Heart right ventricle (tissue), 16 donors: ENCODE measurements around the gene ZNF169. TPM values are rescaled to one million over a fixed set of nuclear protein-coding genes. Genes with fewer than 3 reads are reported as not detected.
A peak's percentile ranks its signal among the peaks of the same experiment; 100 is the strongest.

ENCODE experiments used
- ATAC-seq, 8 donors: fragments of 200-7000 bp; cut with Tn5 transposase; one replicate each; pipeline ENCODE4 v1.9.1; 2020; ENCODE audit warnings: mild to moderate bottlenecking in 8 of 8, moderate library complexity in 8 of 8, moderate number of reproducible peaks in 1 of 8
- DNase-seq, 2 donors: peaks; one replicate each; pipeline ENCODE4 v3.0.0-alpha.2; 2020
- H3K27ac ChIP-seq, 10 donors: fragments of 200-600 bp; sonication (generic) in 2 of 10; one replicate each; pipeline versions ENCODE4 v1.5.0 to v1.8.0; 2020 to 2022; ENCODE audit warnings: mild to moderate bottlenecking in 3 of 10
- H3K27me3 ChIP-seq, 7 donors: fragments of 200-600 bp; one replicate each; pipeline ENCODE4 v1.8.0; 2021 to 2022; ENCODE audit warnings: mild to moderate bottlenecking in 2 of 7
- H3K36me3 ChIP-seq, 9 donors: fragments of 200-600 bp; sonication (generic) in 1 of 9; one replicate each; pipeline versions ENCODE4 v1.5.0 to v1.8.0; 2020 to 2022; ENCODE audit warnings: mild to moderate bottlenecking in 2 of 9
- H3K4me1 ChIP-seq, 9 donors: fragments of 200-600 bp; sonication (generic) in 1 of 9; one replicate each; pipeline versions ENCODE4 v1.5.0 to v1.8.0; 2020 to 2022; ENCODE audit warnings: mild to moderate bottlenecking in 4 of 9
- H3K4me3 ChIP-seq, 10 donors: fragments of 200-600 bp; sonication (generic) in 2 of 10; one replicate each; pipeline versions ENCODE4 v1.5.0 to v1.8.0; 2020 to 2022; ENCODE audit warnings: mild to moderate bottlenecking in 7 of 10, moderate library complexity in 2 of 10
- H3K9me3 ChIP-seq, 11 donors: fragments of 200-600 bp in 10 of 11; sonication (generic) in 2 of 11; one replicate each; pipeline versions ENCODE4 v1.5.0 to v1.8.0; 2013 to 2022; ENCODE audit warnings: mild to moderate bottlenecking in 2 of 11, control low read depth in 1 of 11, moderate library complexity in 1 of 11
- WGBS, 2 donors: extraction: QIAGEN DNeasy Blood & Tissue Kit; methylation state at CpG; one replicate each; pipeline ENCODE4 v1.1.7; 2013; ENCODE audit warnings: inconsistent platforms in 1 of 2; 5-methylcytosine and 5-hydroxymethylcytosine counted together
- intact Hi-C, 10 donors: fragments of 100-400 bp; cut with DNase I; formaldehyde crosslinking; loops; one replicate each; pipeline versions ENCODE4 v1.11.1 to v1.14.2; 2022
- long read RNA-seq, 3 donors: library from polyadenylated mRNA; unstranded; transcript quantifications; one replicate each; pipeline ENCODE4 v2.0.0, GENCODE V29; 2020 to 2021
- polyA plus RNA-seq, 2 donors: library from polyadenylated mRNA; stranded (reverse); fragments of 200-250 nt; gene quantifications; one replicate each; pipeline ENCODE4 v1.2.3, GENCODE V29; 2013
- total RNA-seq, 10 donors: library from RNA; stranded (reverse); fragmentation: NEBNext Ultra II Directional in 3 of 10; extraction: Animal tissue kit (Norgen Biotek cat#: 25700) in 3 of 10; gene quantifications; one replicate each; pipeline versions ENCODE4 v1.2.1 to v1.2.4, GENCODE V29; 2021 to 2023
- TF ChIP-seq, protein P1 (sequence below), 9 donors: fragments of 200-600 bp; sonication (generic) in 2 of 9; IDR thresholded peaks; one replicate each; pipeline versions ENCODE4 v1.5.0 to v1.8.0; 2021 to 2022; ENCODE audit warnings: antibody characterized with exemption in 9 of 9, mild to moderate bottlenecking in 5 of 9, moderate library complexity in 1 of 9
- donor health status: Arrhythmogenic right ventricular cardiomyopathy.
- donor health status: ischemic (EF 13 %, LVEDD 7.1; RV severe dilation, severe dysfunction).
- donor health status: healthy with polysubstance abuse.
- donor health status: DM: no; HTN: yes; CAD: no.
- donor health status: DM: no; HTN: no; CAD: no.
- donor health status: ischemic (EF 25% LVEDD 6.9; RV normal size, moderate dysfunction).
- donor health status: ischemic (EF 25% LVEDD 5.7; RV mildly dilated, moderate dysfunction).
- donor health status: healthy.
- donor health status: DM: yes; HTN: yes; CAD: no.
- donor health status: Ischemic cardiomyopathy.
- donor health status: ischemic (EF 35%, LVEDD 5.7; RV mildly dilated, moderate dysfunction).
- donor health status: nonischemic (EF 11% LVEDD 7.7; RV severe dilation, severe dysfunction).
- donor health status: DM: yes; HTN: yes; CAD: no.
- donor health status: PGD.
- donor health status: ischemic (EF 29% LVEDD 5.4; RV normal size, mild dysfunction).
- donor health status: nonischemic (EF 23%, LVEDD 6.1; RV moderate dilation, normal function).

ZNF169 gene
- total RNA-seq (1 to 10 TPM; 1.3 to 3.1 (median 2.4) TPM), polyA plus RNA-seq (1 to 10 TPM; 1.1 to 3.1 TPM)
- long read RNA-seq, donor 1, partial matches to known transcripts: 2 of 5 reads
- long read RNA-seq, donor 1, other reads (novel, unspliced or antisense): 2 of 5 reads
- long read RNA-seq, donor 2, partial matches to known transcripts: 0 of 3 reads
- long read RNA-seq, donor 2, other reads (novel, unspliced or antisense): 2 of 3 reads
- long read RNA-seq, donor 3, partial matches to known transcripts: 0 of 3 reads
- long read RNA-seq, donor 3, other reads (novel, unspliced or antisense): 2 of 3 reads

- 2% methylated on average over 50 of the region's 50 CpGs for WGBS, 2 donors
- H3K27ac ChIP-seq: peak within 1 kb of the TSS in 9 of 10 donors; percentile 11 to 89 (median 63)
- peak within 1 kb of the TSS; percentile 56 to 96 (median 82) for H3K4me3 ChIP-seq
- DNase-seq: peak; percentile 90 to 93
- H3K9me3 ChIP-seq: no peaks in the 10 kb centered on the region
- intact Hi-C loops: no loop called here
- peaks cover 0 to 16% (median 11%) of the 10 kb centered on the region in 9 donors for H3K4me1 ChIP-seq
- TF ChIP-seq, protein P1, sequence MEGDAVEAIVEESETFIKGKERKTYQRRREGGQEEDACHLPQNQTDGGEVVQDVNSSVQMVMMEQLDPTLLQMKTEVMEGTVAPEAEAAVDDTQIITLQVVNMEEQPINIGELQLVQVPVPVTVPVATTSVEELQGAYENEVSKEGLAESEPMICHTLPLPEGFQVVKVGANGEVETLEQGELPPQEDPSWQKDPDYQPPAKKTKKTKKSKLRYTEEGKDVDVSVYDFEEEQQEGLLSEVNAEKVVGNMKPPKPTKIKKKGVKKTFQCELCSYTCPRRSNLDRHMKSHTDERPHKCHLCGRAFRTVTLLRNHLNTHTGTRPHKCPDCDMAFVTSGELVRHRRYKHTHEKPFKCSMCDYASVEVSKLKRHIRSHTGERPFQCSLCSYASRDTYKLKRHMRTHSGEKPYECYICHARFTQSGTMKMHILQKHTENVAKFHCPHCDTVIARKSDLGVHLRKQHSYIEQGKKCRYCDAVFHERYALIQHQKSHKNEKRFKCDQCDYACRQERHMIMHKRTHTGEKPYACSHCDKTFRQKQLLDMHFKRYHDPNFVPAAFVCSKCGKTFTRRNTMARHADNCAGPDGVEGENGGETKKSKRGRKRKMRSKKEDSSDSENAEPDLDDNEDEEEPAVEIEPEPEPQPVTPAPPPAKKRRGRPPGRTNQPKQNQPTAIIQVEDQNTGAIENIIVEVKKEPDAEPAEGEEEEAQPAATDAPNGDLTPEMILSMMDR (IDR thresholded peaks at IDR 0.05): no peak
- ATAC-seq: peak; percentile 99 to 100 (median 100)
- peaks cover 0 to 6% (median 0%) of the 10 kb centered on the region in 9 donors for H3K36me3 ChIP-seq
- H3K27me3 ChIP-seq: no peaks in the 10 kb centered on the region
Measured at GRCh38 chr9:94259077-94259862, at the start of gene ZNF169. Gene ZNF169 (plus strand): TSS chr9:94259298. CDS start chr9:94278813, 19,515 bp downstream.

DNA sequence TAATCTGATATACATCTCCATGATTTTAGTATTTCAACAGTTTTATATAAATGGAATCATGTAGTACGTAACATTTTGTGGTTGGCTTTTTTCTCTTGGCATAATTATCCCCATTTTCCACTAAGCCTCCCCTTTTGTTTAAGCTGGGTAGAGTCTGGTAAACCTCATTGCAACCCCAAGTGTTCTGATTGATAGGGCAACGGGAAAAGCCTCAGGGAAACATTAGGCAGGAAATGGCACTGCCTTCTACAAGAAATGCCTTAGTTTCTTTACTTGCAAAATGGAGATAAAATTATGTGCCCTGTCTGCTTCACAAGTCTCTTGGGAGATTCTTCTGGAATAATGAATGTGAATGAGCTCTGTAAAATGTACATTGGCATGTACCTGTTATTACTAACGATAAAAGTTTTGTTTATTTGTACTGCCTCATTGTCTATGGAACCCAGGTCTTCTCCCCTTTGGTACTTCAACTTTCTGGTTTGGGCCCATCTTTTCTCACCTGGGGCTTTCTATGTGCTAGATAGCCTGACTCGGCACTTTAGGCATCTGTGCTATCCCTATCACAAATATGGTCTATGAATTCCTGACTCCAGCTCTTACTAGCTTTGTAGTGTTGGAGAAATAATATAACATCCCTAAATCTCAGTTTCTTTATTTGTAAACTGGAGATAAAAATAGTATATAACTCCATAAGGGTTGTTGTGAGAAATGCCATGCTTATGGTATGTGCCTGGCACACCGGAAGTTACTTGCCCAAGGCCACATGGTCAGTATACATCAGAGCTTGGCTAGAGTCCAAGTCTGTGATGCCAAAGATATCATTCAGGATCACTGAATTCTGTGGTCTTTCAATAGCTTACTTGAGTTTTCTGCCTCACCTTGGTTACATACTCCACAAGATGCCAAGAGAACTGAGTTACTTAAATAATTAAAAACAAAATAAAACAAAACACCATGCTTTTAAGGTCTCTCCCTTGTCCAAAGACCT lies 48.2 kb upstream of the ZNF169 start:
- 84 to 86% methylated on average over 5 of the region's 5 CpGs for WGBS, 2 donors
- Histone ChIP-seq H3K27me3 (no peaks in the 10 kb centered on the region), H3K27ac (no peak overlapping the region), H3K4me3 (no peak overlapping the region), H3K4me1 (peaks cover 0 to 7% (median 0%) of the 10 kb centered on the region in 9 donors), H3K36me3 (no peaks in the 10 kb centered on the region), H3K9me3 (no peaks in the 10 kb centered on the region)
- no peak for DNase-seq
- TF ChIP-seq, protein P1 (IDR thresholded peaks at IDR 0.05): no peak
- intact Hi-C loops: loop anchor here in 9 of 10 donors (5.0 to 10.0 kb wide), 9 partner anchors 34 to 529 kb away; partner anchors contain the start of gene PTPDC1 (in 1 of the 9)
- ATAC-seq: no peak

- Histone ChIP-seq H3K27ac (no peak overlapping the region), H3K9me3 (peaks cover 0 to 5% (median 0%) of the 10 kb centered on the region in 11 donors), H3K4me3 (no peak overlapping the region), H3K36me3 (no peaks in the 10 kb centered on the region), H3K27me3 (peaks cover 0 to 2% (median 0%) of the 10 kb centered on the region in 7 donors), H3K4me1 (peaks cover 0 to 7% (median 0%) of the 10 kb centered on the region in 9 donors)
- no peak for ATAC-seq
- DNase-seq: no peak
- WGBS, 2 donors: 95 to 96% methylated on average over 1 of the region's 1 CpG
- TF ChIP-seq, protein P1 (IDR thresholded peaks at IDR 0.05): no peak
- intact Hi-C loops: loop anchor here (2.0 to 10.0 kb wide), 11 partner anchors 35 to 530 kb away; partner anchors contain the start of gene PTPDC1 (in 1 of the 10)
Measured at GRCh38 chr9:94212091-94212490, 47.0 kb upstream of the ZNF169 start.
